Activated T-helper 1 cell treated with anti-CD3 and anti-CD28 coated beads, Interleukin-2, amount 50 U/mL, for 16 hours (primary cell): ENCODE measurements around the gene SERTAD2.

Source experiments
- DNase-seq, 2 donors: peaks; one replicate each; pipeline ENCODE4 v3.0.0-alpha.2; 2020; ENCODE audit warnings: low read depth in 1 of 2, low spot score in 1 of 2

Gene SERTAD2

GRCh38 chr2:64586883-64587481, 66.7 kb downstream of the SERTAD2 start:
- no peak for DNase-seq

GRCh38 chr2:64586054-64586453, 67.7 kb downstream of the SERTAD2 start:
- DNase-seq = no peak

GRCh38 chr2:64582774-64583340, 70.9 kb downstream of the SERTAD2 start:
- no peak for DNase-seq

- no peak for DNase-seq
Measured at GRCh38 chr2:64581777-64582539, 71.8 kb downstream of the SERTAD2 start.
